ENCODE measurements around the gene SF3B3.

- TF ChIP-seq CTCF (IDR thresholded peaks at IDR 0.05) (no peak), POLR2AphosphoS5 (IDR thresholded peaks at IDR 0.05) (no peak)
These were observed 1.2 kb upstream of the SF3B3 start for GRCh38 chr16:70522216-70523075.
